Osteocyte (in vitro differentiated cells): ENCODE data around the gene TMIE. TPM values are rescaled to one million over a fixed set of nuclear protein-coding genes. Genes with fewer than 3 reads are reported as not detected.

Experiments used
- DNase-seq: peaks from one replicate; pipeline ENCODE4 v3.0.0; 2021; ENCODE audit warnings: mixed read lengths; ENCODE audit not compliant: unreplicated experiment; ENCODE audit errors: extremely low spot score
- H3K27ac Mint-ChIP-seq: one replicate; pipeline ENCODE4 v1.8.0; 2021; ENCODE audit warnings: mild to moderate bottlenecking, mixed read lengths; ENCODE audit not compliant: unreplicated experiment
- H3K27me3 Mint-ChIP-seq: one replicate; pipeline ENCODE4 v1.8.0; 2021; ENCODE audit warnings: mixed read lengths; ENCODE audit not compliant: unreplicated experiment
- H3K36me3 Mint-ChIP-seq: one replicate; pipeline ENCODE4 v1.8.0; 2021; ENCODE audit warnings: mixed read lengths; ENCODE audit not compliant: unreplicated experiment
- H3K4me1 Mint-ChIP-seq: one replicate; pipeline ENCODE4 v1.8.0; 2021; ENCODE audit warnings: mixed read lengths; ENCODE audit not compliant: unreplicated experiment
- H3K4me3 Mint-ChIP-seq: one replicate; pipeline ENCODE4 v1.8.0; 2021; ENCODE audit warnings: mild to moderate bottlenecking, moderate library complexity, mixed read lengths; ENCODE audit not compliant: unreplicated experiment
- H3K9me3 Mint-ChIP-seq: one replicate; pipeline ENCODE4 v1.8.0; 2021; ENCODE audit warnings: mixed read lengths; ENCODE audit not compliant: unreplicated experiment
- CTCF ChIP-seq: fragments of 200-600 bp; sonication (generic); IDR thresholded peaks from 2 replicates; pipeline ENCODE4 v1.5.0; 2021; ENCODE audit warnings: antibody characterized with exemption, mild to moderate bottlenecking, moderate library complexity
- total RNA-seq: library from RNA; stranded (reverse); gene quantifications from 2 replicates; pipeline ENCODE4 v1.2.1, GENCODE V29; 2021

Gene TMIE
- total RNA-seq, 1 donor from 2014 or later, result not detected

GRCh38 chr3:46660543-46661523 lies 40.4 kb upstream of the TMIE start:
- no peaks in the 10 kb centered on the region for H3K9me3 Mint-ChIP-seq
- H3K27me3 Mint-ChIP-seq, result peaks cover 8% of the 10 kb centered on the region

GRCh38 chr3:46661776-46662766 lies 39.1 kb upstream of the TMIE start:
- H3K27ac Mint-ChIP-seq, result no peak overlapping the region

More at GRCh38 chr3:46660543-46661523, 40.4 kb upstream of the TMIE start:
- Mint-ChIP-seq H3K27ac (no peak overlapping the region), H3K36me3 (no peaks in the 10 kb centered on the region), H3K4me3 (no peak overlapping the region), H3K4me1 (peaks cover 61% of the 10 kb centered on the region)
- peak; percentile 69 for DNase-seq
- TF ChIP-seq CTCF, result no peak

GRCh38 chr3:46662771-46663551 lies 38.2 kb upstream of the TMIE start:
- TF ChIP-seq CTCF, result no peak
- Mint-ChIP-seq H3K9me3 (no peaks in the 10 kb centered on the region), H3K36me3 (no peaks in the 10 kb centered on the region), H3K27ac (no peak overlapping the region), H3K4me1 (peaks cover 53% of the 10 kb centered on the region), H3K4me3 (no peak overlapping the region), H3K27me3 (peaks cover 4% of the 10 kb centered on the region)
- no peak for DNase-seq

More at GRCh38 chr3:46661776-46662766, 39.1 kb upstream of the TMIE start:
- Mint-ChIP-seq H3K4me3 (no peak overlapping the region), H3K27me3 (peaks cover 4% of the 10 kb centered on the region), H3K4me1 (peaks cover 56% of the 10 kb centered on the region), H3K36me3 (no peaks in the 10 kb centered on the region), H3K9me3 (no peaks in the 10 kb centered on the region)
- TF ChIP-seq CTCF, result no peak
- peak; percentile 27 for DNase-seq

GRCh38 chr3:46663591-46664135 lies 37.5 kb upstream of the TMIE start:
- peaks cover 48% of the 10 kb centered on the region for H3K4me1 Mint-ChIP-seq
- DNase-seq, result no peak
- H3K27ac Mint-ChIP-seq, result no peak overlapping the region
- no peaks in the 10 kb centered on the region for H3K36me3 Mint-ChIP-seq
- TF ChIP-seq CTCF, result peak; percentile 24
- H3K27me3 Mint-ChIP-seq, result peaks cover 4% of the 10 kb centered on the region
- no peaks in the 10 kb centered on the region for H3K9me3 Mint-ChIP-seq
- H3K4me3 Mint-ChIP-seq, result no peak overlapping the region
